SU-DHL-6 (cell line): ENCODE measurements around the gene SDK2.
"Not testable (repeated sequence)": the region's sequence is repeated elsewhere in the genome, so short reads cannot be mapped to it uniquely, and the experiment has no call there.

Source experiments
- H2AFZ ChIP-seq: fragments of 200-600 bp; sonication (generic); 2 replicates; pipeline ENCODE4 v1.6.1; 2014; ENCODE audit warnings: low read depth, mild to moderate bottlenecking, moderate library complexity, mixed read lengths, antibody characterized with exemption, low read length; ENCODE audit not compliant: severe bottlenecking
- H3F3A ChIP-seq: fragments of 200-600 bp; shearing (Covaris generic); 2 replicates; pipeline ENCODE4 v1.6.0; 2016; ENCODE audit warnings: antibody characterized with exemption, mild to moderate bottlenecking; ENCODE audit not compliant: insufficient read depth
- H3K27ac ChIP-seq: fragments of 200-600 bp; sonication (generic); 2 replicates; pipeline ENCODE4 v1.5.1; 2016; ENCODE audit warnings: low read depth, mild to moderate bottlenecking, low read length, moderate library complexity, mixed read lengths
- H3K27me3 ChIP-seq: fragments of 200-600 bp; sonication (generic), shearing (Covaris generic); 2 replicates; pipeline ENCODE4 v1.6.0; 2014; ENCODE audit warnings: mild to moderate bottlenecking, low read length
- H3K36me3 ChIP-seq: fragments of 200-600 bp; sonication (generic); 2 replicates; pipeline ENCODE4 v1.6.1; 2014; ENCODE audit warnings: mild to moderate bottlenecking, low read length, mixed read lengths
- H3K4me2 ChIP-seq: fragments of 300-600, 200-600 bp; shearing (Covaris generic), sonication (generic); 2 replicates; pipeline ENCODE4 v1.6.0; 2014; ENCODE audit warnings: low read length, low read depth, mild to moderate bottlenecking; ENCODE audit not compliant: poor library complexity, severe bottlenecking
- H3K4me3 ChIP-seq: fragments of 200-600 bp; sonication (generic); 2 replicates; pipeline ENCODE4 v1.5.1; 2014; ENCODE audit warnings: antibody characterized with exemption, low read length, mild to moderate bottlenecking, mixed read lengths; ENCODE audit not compliant: insufficient read depth, poor library complexity, severe bottlenecking
- H3K79me2 ChIP-seq: fragments of 200-600 bp; sonication (generic); 2 replicates; pipeline ENCODE4 v1.6.1; 2014; ENCODE audit warnings: mild to moderate bottlenecking, low read length, moderate library complexity; ENCODE audit not compliant: insufficient read depth
- H3K9ac ChIP-seq: fragments of 200-600 bp; sonication (generic); 2 replicates; pipeline ENCODE4 v1.7.0; 2014; ENCODE audit warnings: mild to moderate bottlenecking, low read length
- H3K9me2 ChIP-seq: fragments of 200-600 bp; sonication (generic); replicated peaks from 2 replicates; pipeline ENCODE4 v1.6.1; 2014; ENCODE audit warnings: low read length; ENCODE audit not compliant: insufficient read depth
- H3K9me3 ChIP-seq: fragments of 200-600 bp; sonication (generic); 2 replicates; pipeline ENCODE4 v1.6.1; 2014; ENCODE audit warnings: low read length, mixed read lengths; ENCODE audit not compliant: insufficient read depth
- H4K20me1 ChIP-seq: fragments of 200-600 bp; sonication (generic); 2 replicates; pipeline ENCODE4 v1.6.1; 2014; ENCODE audit warnings: low read depth, mild to moderate bottlenecking, antibody characterized with exemption, low read length, moderate library complexity, mixed read lengths
- CTCF ChIP-seq: fragments of 200-600 bp; sonication (generic); IDR thresholded peaks from one replicate; pipeline ENCODE4 v1.5.1; 2017; ENCODE audit warnings: antibody characterized with exemption, mild to moderate bottlenecking, low read length, moderate library complexity; ENCODE audit not compliant: insufficient read depth, poor library complexity, severe bottlenecking
- EZH2phosphoT487 ChIP-seq: fragments of 200-600 bp; sonication (generic), shearing (Covaris generic); conservative IDR thresholded peaks from 2 replicates; pipeline ENCODE4 v1.6.1; 2018; ENCODE audit warnings: mild to moderate bottlenecking, antibody characterized with exemption, low read length, moderate library complexity, mixed read lengths

Gene SDK2

DNA sequence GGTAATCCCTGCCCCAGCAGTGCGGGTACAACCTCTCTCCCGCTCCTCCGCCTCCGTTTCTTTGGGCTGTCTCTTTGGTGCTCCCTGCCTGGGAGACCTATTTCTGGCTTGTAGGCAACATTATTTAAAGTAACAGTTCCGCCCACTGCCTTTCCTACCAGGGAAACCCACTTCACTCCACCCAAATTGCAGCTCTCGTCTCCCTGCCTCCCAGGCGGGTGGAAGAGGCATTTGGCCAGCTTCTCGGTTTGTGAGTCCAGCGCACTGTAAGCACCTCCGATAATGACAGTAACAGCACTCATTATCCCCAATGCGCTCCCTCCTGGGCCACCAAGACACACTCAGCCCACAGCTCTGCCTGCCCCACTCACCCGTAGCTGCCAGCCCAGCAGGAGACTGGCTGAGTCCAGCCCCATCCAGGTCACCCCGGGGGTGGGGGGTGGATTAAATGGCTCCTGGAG lies 167.3 kb downstream of the SDK2 start:
- H3K9ac ChIP-seq: no peak overlapping the region
- no peak overlapping the region for H3K27ac ChIP-seq
- no peaks in the 10 kb centered on the region for H3K79me2 ChIP-seq
- TF ChIP-seq CTCF (no peak), EZH2phosphoT487 (no peak)
- H4K20me1 ChIP-seq: no peaks in the 10 kb centered on the region
- H3K4me2 ChIP-seq: no peak overlapping the region
- no peaks in the 10 kb centered on the region for H3K36me3 ChIP-seq
- H3K4me3 ChIP-seq: no peak overlapping the region
- H2AFZ ChIP-seq: no peak overlapping the region
- H3F3A ChIP-seq: no peaks in the 10 kb centered on the region
- no peaks in the 10 kb centered on the region for H3K9me2 ChIP-seq
- H3K9me3 ChIP-seq: no peaks in the 10 kb centered on the region
- H3K27me3 ChIP-seq: no peaks in the 10 kb centered on the region

- TF ChIP-seq CTCF (no peak), EZH2phosphoT487 (no peak)
- H3K9ac ChIP-seq: no peak overlapping the region
- no peak overlapping the region for H3K4me2 ChIP-seq
- H3K9me2 ChIP-seq: no peaks in the 10 kb centered on the region
- no peak overlapping the region for H3K4me3 ChIP-seq
- H3K36me3 ChIP-seq: no peaks in the 10 kb centered on the region
- no peaks in the 10 kb centered on the region for H3K9me3 ChIP-seq
- H3F3A ChIP-seq: no peaks in the 10 kb centered on the region
- H3K79me2 ChIP-seq: no peaks in the 10 kb centered on the region
- no peaks in the 10 kb centered on the region for H3K27me3 ChIP-seq
- no peak overlapping the region for H2AFZ ChIP-seq
- no peak overlapping the region for H3K27ac ChIP-seq
- no peaks in the 10 kb centered on the region for H4K20me1 ChIP-seq
Measured at GRCh38 chr17:73474370-73474988, 169.8 kb downstream of the SDK2 start.

DNA sequence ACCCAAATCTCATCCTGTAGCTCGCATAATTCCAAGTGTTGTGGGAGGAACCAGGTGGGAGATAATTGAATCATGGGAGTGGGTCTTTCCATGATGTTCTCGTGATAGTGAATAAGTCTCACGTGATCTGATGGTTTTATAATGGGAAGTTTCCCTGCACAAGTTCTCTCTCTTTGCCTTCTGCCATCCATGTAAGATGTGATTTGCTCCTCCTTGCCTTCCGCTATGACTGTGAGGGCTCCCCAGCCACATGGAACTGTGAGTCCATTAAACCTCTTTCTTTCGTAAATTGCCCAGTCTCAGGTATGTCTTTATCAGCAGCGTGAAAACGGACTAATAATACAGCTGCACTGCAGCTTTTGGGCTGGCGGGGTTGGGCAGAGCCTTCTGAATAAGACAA lies 171.5 kb downstream of the SDK2 start:
- not testable (repeated sequence) for H3K4me3 ChIP-seq, H3K4me2 ChIP-seq, H3K27ac ChIP-seq, H3K27me3 ChIP-seq, H3K9me3 ChIP-seq, H4K20me1 ChIP-seq, H3F3A ChIP-seq, H2AFZ ChIP-seq, H3K9ac ChIP-seq, H3K36me3 ChIP-seq, H3K79me2 ChIP-seq, H3K9me2 ChIP-seq

DNA sequence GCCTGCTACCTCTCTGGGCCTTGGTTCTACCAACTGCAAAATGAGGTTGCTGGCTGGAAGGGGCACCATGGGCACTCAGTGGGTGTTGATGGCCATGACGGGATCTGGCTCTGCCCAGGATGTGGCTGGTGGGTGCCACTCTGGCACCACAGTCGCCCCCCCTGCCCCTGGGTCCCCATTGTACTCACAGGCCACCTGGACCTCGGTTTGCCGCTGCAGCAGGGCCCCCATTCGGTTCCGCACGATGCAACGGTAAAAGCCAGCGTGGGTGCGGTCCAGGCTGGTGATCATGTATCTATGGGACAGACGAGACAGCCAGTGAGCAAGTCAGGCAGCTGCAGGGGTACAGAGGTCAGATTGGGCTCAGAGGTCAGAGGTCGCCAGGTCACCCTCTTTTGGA lies 172.3 kb downstream of the SDK2 start:
- Histone ChIP-seq H3F3A (no peaks in the 10 kb centered on the region), H3K27me3 (no peaks in the 10 kb centered on the region), H2AFZ (no peak overlapping the region), H3K79me2 (no peaks in the 10 kb centered on the region), H3K27ac (no peak overlapping the region), H3K4me2 (no peak overlapping the region), H3K9ac (no peak overlapping the region), H3K9me2 (no peaks in the 10 kb centered on the region), H4K20me1 (no peaks in the 10 kb centered on the region), H3K36me3 (no peaks in the 10 kb centered on the region), H3K9me3 (no peaks in the 10 kb centered on the region), H3K4me3 (no peak overlapping the region)
- TF ChIP-seq CTCF (no peak), EZH2phosphoT487 (no peak)
